ENCODE data around the gene MT1M. TPM values are rescaled to one million over a fixed set of nuclear protein-coding genes. Genes with fewer than 3 reads are reported as not detected.

Gene MT1M
- total RNA-seq, 1 experiment from 2014 or later: 0.39 TPM

GRCh38 chr16:56607675-56608042 is 24.8 kb upstream of the MT1M start:
- intact Hi-C loops (cut with micrococcal nuclease): loop anchor here (1.0 to 2.0 kb wide), 3 partner anchors 18 to 75 kb away; partner anchors contain the start of genes MT1E and MT1X
- H3K4me1 ChIP-seq (ENCODE audit: control insufficient read depth in 1 of 2, insufficient read depth in 2 of 2, low read length in 2 of 2): peaks cover 63 to 81% of the 10 kb centered on the region in 2 experiments
- no peaks in the 10 kb centered on the region for H3K9me3 ChIP-seq (ENCODE audit: control insufficient read depth in 1 of 2, insufficient read depth in 1 of 2, low read depth in 1 of 2, low read length in 2 of 2)
- TSS peak; percentile 77 for BruUV-seq (replicated peaks)
- no peak for TF ChIP-seq TCF7L2 (IDR thresholded peaks at IDR 0.05; ENCODE audit: borderline replicate concordance, extremely low read depth, insufficient read depth, insufficient read length)
- TF ChIP-seq ZNF274 (IDR thresholded peaks at IDR 0.05; ENCODE audit: low read depth, low read length): no peak
- no peak for TF ChIP-seq ELF1 (IDR thresholded peaks at IDR 0.05; ENCODE audit: borderline replicate concordance, low read depth)
- no peak for TF ChIP-seq CBX3 (IDR thresholded peaks at IDR 0.05; ENCODE audit: low read depth)
- TF ChIP-seq EGR1 (IDR thresholded peaks at IDR 0.05; ENCODE audit: low read depth): no peak
- no peak for TF ChIP-seq EZH2 (IDR thresholded peaks at IDR 0.05)
- TF ChIP-seq ATF3 (IDR thresholded peaks at IDR 0.05): no peak
- TF ChIP-seq SP1 (IDR thresholded peaks at IDR 0.05; ENCODE audit: low read depth): no peak
- peaks cover 14% of the 10 kb centered on the region for H3K79me2 ChIP-seq (ENCODE audit: insufficient read depth, low read length)
- no peak for DNase-seq (ENCODE audit: low read depth, low spot score)
- no peaks in the 10 kb centered on the region for H4K20me1 ChIP-seq (ENCODE audit: insufficient read depth)
- peak overlapping the region; percentile 63 to 85 for H3K4me3 ChIP-seq (replicated peaks in 1 of 2; ENCODE audit: low read depth in 1 of 2, low read length in 2 of 2)
- H3K27ac ChIP-seq (ENCODE audit: low read depth, low read length): peak overlapping the region; percentile 96
- H3K9ac ChIP-seq (ENCODE audit: low read length): peak overlapping the region; percentile 91
- ChIA-PET RAD21 (ENCODE audit: low non-redundant PET in 1 of 2, low total read pairs in 2 of 2, uncharacterized antibody in 2 of 2, unreplicated experiment in 2 of 2) (interaction anchor here in 1 of 2 experiments (2.0 kb wide), 1 partner anchor 18 kb away, joined by 4 read pairs; the partner anchor contains the start of gene MT1E), POLR2A (interaction anchor here (0.9 to 16.1 kb wide), 4 partner anchors 11 to 72 kb away, joined by 4 to 344 read pairs (median 5); partner anchors contain the start of gene MT1E), CTCF (interaction anchor here (0.9 to 5.3 kb wide), 3 partner anchors 21 to 182 kb away, joined by 3 to 65 read pairs (median 4); no protein-coding TSS in a partner anchor)
- H3K4me2 ChIP-seq (ENCODE audit: low read length): peak overlapping the region; percentile 95
- no peaks in the 10 kb centered on the region for H3K27me3 ChIP-seq (ENCODE audit: insufficient read depth, low read length)
- H3K9me2 ChIP-seq (ENCODE audit: insufficient read depth): no peaks in the 10 kb centered on the region
- no peak for ATAC-seq
- no peaks in the 10 kb centered on the region for H3K36me3 ChIP-seq (ENCODE audit: control insufficient read depth in 1 of 2, insufficient read depth in 2 of 2, low read length in 2 of 2)
- no peak overlapping the region for H2AFZ ChIP-seq (ENCODE audit: low read depth, low read length, poor library complexity, severe bottlenecking)
